ENCODE results near the gene C1orf52.

Gene C1orf52

GRCh38 chr1:85229574-85230097 lies 29.8 kb downstream of the C1orf52 start:
- DNase-seq: peak; percentile 63 to 94 (median 82)

- no peak for DNase-seq
Measured at GRCh38 chr1:85228972-85229371, 30.5 kb downstream of the C1orf52 start.

GRCh38 chr1:85225624-85226380 lies 33.7 kb downstream of the C1orf52 start:
- peak in 1 of 3 experiments; percentile 46 for DNase-seq

- peak; percentile 81 to 95 (median 86) for DNase-seq
Measured at GRCh38 chr1:85224734-85225623, 34.5 kb downstream of the C1orf52 start.

- no peak for DNase-seq
Measured at GRCh38 chr1:85224295-85224694, 35.2 kb downstream of the C1orf52 start.

- no peak for DNase-seq
Measured at GRCh38 chr1:85223334-85223733, 36.1 kb downstream of the C1orf52 start.

GRCh38 chr1:85220756-85221201 lies 38.7 kb downstream of the C1orf52 start:
- no peak for DNase-seq

- no peak for DNase-seq
Measured at GRCh38 chr1:85219853-85220610, 39.4 kb downstream of the C1orf52 start.

- DNase-seq: no peak
Measured at GRCh38 chr1:85216697-85217096, 42.8 kb downstream of the C1orf52 start.

- DNase-seq: peak in 2 of 3 experiments; percentile 14 to 67
Measured at GRCh38 chr1:85214654-85215053, 44.8 kb downstream of the C1orf52 start.

- no peak for DNase-seq
Measured at GRCh38 chr1:85208488-85208887, 51.0 kb downstream of the C1orf52 start.

GRCh38 chr1:85203573-85204171 lies 55.8 kb downstream of the C1orf52 start:
- DNase-seq: no peak

GRCh38 chr1:85202864-85203255 lies 56.6 kb downstream of the C1orf52 start:
- no peak for DNase-seq

GRCh38 chr1:85202092-85202863 lies 57.2 kb downstream of the C1orf52 start:
- DNase-seq: peak in 2 of 3 experiments; percentile 11 to 71

- peak; percentile 57 to 90 (median 84) for DNase-seq
Measured at GRCh38 chr1:85201340-85202091, 57.9 kb downstream of the C1orf52 start.

- peak; percentile 80 to 90 (median 89) for DNase-seq
Measured at GRCh38 chr1:85200463-85201339, 58.8 kb downstream of the C1orf52 start, which contains the start of gene SYDE2. SYDE2 (minus strand) TSS chr1:85201016; CDS start chr1:85200996, 20 bp downstream.
